D721Med (cell line): Measurements from ENCODE around the gene ACOT7.

ENCODE experiments used
- DNase-seq: peaks from one replicate; pipeline ENCODE4 v3.0.0; 2011; ENCODE audit warnings: low spot score; ENCODE audit not compliant: insufficient read length
- FAIRE-seq: peaks from 2 replicates; lab custom pipeline; 2011; peaks lifted over from hg19 to GRCh38; lab: Jason Lieb, UNC
- CTCF ChIP-seq: IDR thresholded peaks from 2 replicates; pipeline ENCODE4 v1.5.1; 2012; ENCODE audit warnings: mild to moderate bottlenecking, control low read depth; ENCODE audit not compliant: insufficient read depth; ENCODE audit errors: missing control alignments

Gene ACOT7

GRCh38 chr1:6328091-6328490 lies 65.5 kb downstream of the ACOT7 start:
- DNase-seq (no peak), FAIRE-seq (no peak)
- no peak for TF ChIP-seq CTCF

GRCh38 chr1:6325482-6325881 lies 68.1 kb downstream of the ACOT7 start:
- DNase-seq (no peak), FAIRE-seq (no peak)
- no peak for TF ChIP-seq CTCF

GRCh38 chr1:6322161-6322560 lies 71.4 kb downstream of the ACOT7 start:
- no peak for TF ChIP-seq CTCF
- DNase-seq: no peak
- no peak for FAIRE-seq

- no peak for FAIRE-seq
- TF ChIP-seq CTCF: no peak
- DNase-seq: no peak
Measured at GRCh38 chr1:6321205-6321604, 72.4 kb downstream of the ACOT7 start.

GRCh38 chr1:6317098-6317760 lies 76.3 kb downstream of the ACOT7 start:
- no peak for TF ChIP-seq CTCF
- FAIRE-seq: no peak
- DNase-seq: no peak

GRCh38 chr1:6316240-6317097 lies 77.1 kb downstream of the ACOT7 start:
- TF ChIP-seq CTCF: no peak
- DNase-seq (no peak), FAIRE-seq (no peak)

GRCh38 chr1:6314503-6314902 lies 79.1 kb downstream of the ACOT7 start:
- no peak for FAIRE-seq
- TF ChIP-seq CTCF: no peak
- DNase-seq: no peak
